K562 (cell line): ENCODE measurements around the gene S1PR1. TPM values are rescaled to one million over a fixed set of nuclear protein-coding genes. Genes with fewer than 3 reads are reported as not detected.

Experiments
- ATAC-seq: fragments of 200-7000 bp; cut with Tn5 transposase; 3 replicates; pipeline ENCODE4 v1.9.1; 2020; ENCODE audit warnings: moderate library complexity
- BruUV-seq: library from RNA; stranded (reverse); fragments of 400-500 nt; replicated peaks from 2 replicates; lab custom pipeline; 2021; lab: Mats Ljungman, UMichigan
- CTCF ChIA-PET: fragments of 300-600 bp; formaldehyde crosslinking; extraction: SDS; loops from one replicate; lab custom pipeline; 2021; ENCODE audit warnings: low intra/inter-chr PET ratio; lab: Yijun Ruan, JAX
- POLR2A ChIA-PET: fragments of 300-600, 350-650 bp; sonication (Branson Sonifier 250); formaldehyde crosslinking; extraction: SDS; loops from one replicate; lab custom pipeline; 2021; ENCODE audit warnings: antibody characterized with exemption, inconsistent platforms; lab: Yijun Ruan, JAX
- DNase-seq, 4 experiments: peaks; one replicate each; pipeline versions ENCODE4 v3.0.0 to v3.0.0-alpha.2; 2011 to 2018; ENCODE audit warnings: low spot score in 3 of 4, mixed read lengths in 3 of 4; ENCODE audit errors: extremely low read depth in 1 of 4
- FAIRE-seq: peaks from 2 replicates; lab custom pipeline; 2011; peaks lifted over from hg19 to GRCh38; lab: Jason Lieb, UNC
- H2AFZ ChIP-seq: 2 replicates; pipeline ENCODE4 v1.6.0; 2011; ENCODE audit warnings: low read depth, low read length, control low read depth, inconsistent platforms
- H3K27ac ChIP-seq: fragments of 200-600 bp; 3 replicates; pipeline ENCODE4 v1.8.0; 2011; ENCODE audit warnings: low read depth, mild to moderate bottlenecking, control low read depth, inconsistent platforms, low read length, moderate library complexity, mixed read lengths; ENCODE audit errors: extremely low read depth
- H3K27me3 ChIP-seq, 2 experiments: fragments of 300-600 bp in 1 of 2; 2 replicates in 1 of 2; 3 replicates in 1 of 2; pipeline versions ENCODE4 v1.6.0 to v1.8.0; 2011; ENCODE audit warnings: inconsistent platforms in 2 of 2, low read length in 2 of 2, mild to moderate bottlenecking in 1 of 2, mixed read lengths in 1 of 2, moderate library complexity in 1 of 2; ENCODE audit not compliant: control insufficient read depth in 2 of 2, insufficient read depth in 2 of 2
- H3K36me3 ChIP-seq: fragments of 300-600 bp; 3 replicates; pipeline ENCODE4 v1.8.0; 2011; ENCODE audit warnings: mild to moderate bottlenecking, low read length, inconsistent platforms; ENCODE audit not compliant: control insufficient read depth, insufficient read depth
- H3K4me1 ChIP-seq, 2 experiments: fragments of 200-600 bp in 1 of 2; replicated peaks in 1 of 2; 2 replicates in 1 of 2; 3 replicates in 1 of 2; pipeline versions ENCODE4 v1.5.1 to v1.8.0; 2011; ENCODE audit warnings: inconsistent platforms in 2 of 2, low read length in 2 of 2, mild to moderate bottlenecking in 1 of 2, mixed read lengths in 1 of 2, moderate library complexity in 1 of 2; ENCODE audit not compliant: control insufficient read depth in 2 of 2, insufficient read depth in 2 of 2
- H3K4me2 ChIP-seq: 2 replicates; pipeline ENCODE4 v1.6.1; 2011; ENCODE audit warnings: low read length, control low read depth, inconsistent platforms, mixed read lengths; ENCODE audit not compliant: insufficient read depth
- H3K4me3 ChIP-seq: fragments of 200-600 bp; sonication (generic), shearing (Covaris generic); 2 replicates; pipeline ENCODE4 v1.5.1; 2016; ENCODE audit warnings: control low read depth, inconsistent platforms
- H3K79me2 ChIP-seq: fragments of 200-600 bp; 3 replicates; pipeline ENCODE4 v1.8.0; 2011; ENCODE audit warnings: low read length, inconsistent platforms; ENCODE audit not compliant: control insufficient read depth, insufficient read depth
- H3K9ac ChIP-seq, 2 experiments: 2 replicates each; pipeline versions ENCODE4 v1.6.0 to v1.6.1; 2011; ENCODE audit warnings: low read depth in 2 of 2, low read length in 2 of 2, control low read depth in 1 of 2, inconsistent platforms in 1 of 2, mild to moderate bottlenecking in 1 of 2, mixed read lengths in 1 of 2; ENCODE audit not compliant: insufficient read depth in 1 of 2
- H3K9me1 ChIP-seq: one replicate; pipeline ENCODE4 v1.6.0; 2011; ENCODE audit warnings: inconsistent platforms, mild to moderate bottlenecking, low read length, moderate library complexity; ENCODE audit not compliant: control insufficient read depth, insufficient read depth
- H3K9me3 ChIP-seq: replicated peaks from 2 replicates; pipeline ENCODE4 v1.5.1; 2011; ENCODE audit warnings: low read depth, low read length, inconsistent platforms; ENCODE audit not compliant: control insufficient read depth, insufficient read depth
- H4K20me1 ChIP-seq: replicated peaks from 2 replicates; pipeline ENCODE4 v1.6.1; 2011; ENCODE audit warnings: low read length, inconsistent platforms, mixed read lengths; ENCODE audit not compliant: control insufficient read depth, insufficient read depth
- CBFA2T3 ChIP-seq: fragments of 450-650 bp; IDR thresholded peaks from 2 replicates; pipeline ENCODE4 v1.6.1; 2017
- CBX2 ChIP-seq: fragments of 200-600 bp; sonication (generic); IDR thresholded peaks from one replicate; pipeline ENCODE4 v1.6.1; 2012; ENCODE audit warnings: mild to moderate bottlenecking, low read length, inconsistent platforms; ENCODE audit not compliant: insufficient read depth, poor library complexity, severe bottlenecking
- CUX1 ChIP-seq: fragments of 200-800 bp; sonication (Bioruptor generic); IDR thresholded peaks from 2 replicates; pipeline ENCODE4 v1.6.1; 2016; ENCODE audit warnings: missing genetic modification characterization, missing compliant biosample characterization
- HMBOX1 ChIP-seq: sonication (generic); IDR thresholded peaks from 2 replicates; pipeline ENCODE4 v1.6.1; 2016
- TRIM28 ChIP-seq: fragments of 450-650 bp; IDR thresholded peaks from 2 replicates; pipeline ENCODE4 v1.6.1; 2017
- ZBTB43 ChIP-seq: sonication (generic); formaldehyde crosslinking; IDR thresholded peaks from 2 replicates; pipeline ENCODE4 v1.8.0; 2023; ENCODE audit warnings: mild to moderate bottlenecking, missing genetic modification reagents
- WGBS: fragments of 100-300 bp; shearing (Covaris generic); methylation state at CpG from one replicate; pipeline ENCODE4 v1.1.6; 2016; ENCODE audit warnings: low coverage, mixed read lengths; ENCODE audit not compliant: insufficient coverage; ENCODE audit errors: missing lambda C conversion rate; 5-methylcytosine and 5-hydroxymethylcytosine counted together
- in situ Hi-C: fragments of 300-500 bp; cut with MboI; formaldehyde crosslinking; loops from 4 replicates; pipeline ENCODE4 v1.15.0; 2018; ENCODE audit warnings: inconsistent platforms, mixed read lengths
- intact Hi-C: fragments of 100-400 bp; cut with micrococcal nuclease; formaldehyde crosslinking; loops from 2 replicates; pipeline ENCODE4 v1.14.2; 2022
- polyA plus RNA-seq, 8 experiments: library from polyadenylated mRNA; depleted of rRNA in 4 of 8; stranded (reverse) in 5 of 8; unstranded in 3 of 8; fragments of >200 nt; fragmentation: Nextera tagmentation in 2 of 8; fragmentation: Illumina TruSeq in 1 of 8; extraction: Ambion mirVana in 2 of 8; extraction: Trizol in 1 of 8; gene quantifications; 2 replicates each; pipeline versions ENCODE4 v1.2.1 to v1.2.3, GENCODE V29; 2011 to 2014; ENCODE audit warnings: inconsistent platforms in 1 of 8, missing spikeins in 1 of 8
- total RNA-seq, 7 experiments: library from RNA; depleted of rRNA in 6 of 7; stranded (reverse); fragments of >200 nt in 6 of 7; fragmentation: Illumina TruSeq in 2 of 7; extraction: Trizol in 2 of 7; gene quantifications; 2 replicates each; pipeline versions ENCODE4 v1.2.1 to v1.2.3, GENCODE V29; 2011 to 2021; ENCODE audit warnings: low replicate concordance in 1 of 7

Gene S1PR1
- total and polyA plus RNA-seq, 9 of the 15 experiments (the other 6 are each of a cell fraction or from before 2014, with no cell fraction given), result 0.22 to 1.2 (median 0.43) TPM

- Histone ChIP-seq H3K27me3 (no peaks in the 10 kb centered on the region; a peak in 1 of 5 replicates), H2AFZ (0 out of 2 replicates have a peak overlapping the region, but pooled peaks have one; percentile 36), H3K4me3 (no peak overlapping the region), H3K9me1 (no peaks in the 10 kb centered on the region), H3K4me1 (peaks cover 4 to 21% of the 10 kb centered on the region in 2 experiments), H3K79me2 (no peaks in the 10 kb centered on the region), H3K4me2 (no peak overlapping the region), H3K9me3 (no peaks in the 10 kb centered on the region), H3K27ac (no peak overlapping the region), H3K9ac (no peak overlapping the region), H4K20me1 (no peaks in the 10 kb centered on the region), H3K36me3 (no peaks in the 10 kb centered on the region)
- intact Hi-C loops (no loop called here), in situ Hi-C loops (no loop called here)
- DNase-seq (no peak), ATAC-seq (no peak), FAIRE-seq (no peak)
- ChIA-PET CTCF (interaction anchor here (1.0 kb wide), 1 partner anchor 10 kb away, joined by 3 read pairs; no protein-coding TSS in a partner anchor), POLR2A (interaction anchor here (0.9 to 1.2 kb wide), 3 partner anchors 10 to 17 kb away, joined by 3 to 4 read pairs (median 3); no protein-coding TSS in a partner anchor)
- no TSS peak for BruUV-seq
- 0 out of 2 replicates have a peak, but pooled peaks have one; percentile 8 for TF ChIP-seq CBFA2T3
- no peak for TF ChIP-seq CBX2
- no peak for TF ChIP-seq TRIM28
- 21% methylated on average over 4 of the region's 4 CpGs for WGBS
These were observed 41.4 kb downstream of the S1PR1 start for GRCh38 chr1:101278238-101278637.

GRCh38 chr1:101278845-101279244, 42.0 kb downstream of the S1PR1 start:
- WGBS, result 0% methylated on average over 3 of the region's 3 CpGs
- POLR2A ChIA-PET, result interaction anchor here (0.9 to 1.2 kb wide), 3 partner anchors 9 to 17 kb away, joined by 3 to 4 read pairs (median 3); no protein-coding TSS in a partner anchor
- in situ Hi-C loops, result no loop called here
- Histone ChIP-seq H3K9me1 (no peaks in the 10 kb centered on the region), H3K4me3 (no peak overlapping the region), H3K9ac (no peak overlapping the region), H3K9me3 (no peaks in the 10 kb centered on the region), H3K4me1 (peaks cover 6 to 27% of the 10 kb centered on the region in 2 experiments), H3K36me3 (no peaks in the 10 kb centered on the region), H3K79me2 (no peaks in the 10 kb centered on the region), H3K4me2 (no peak overlapping the region)
- no TSS peak for BruUV-seq
- peak; percentile 68 for FAIRE-seq
- TF ChIP-seq HMBOX1 (peak; percentile 54), CUX1 (CRISPR knock-in tag) (no peak), ZBTB43 (CRISPR knock-in tag) (no peak)
- TF ChIP-seq, all 486 proteins: peak for 1
- intact Hi-C loops, result no loop called here
- H3K27me3 ChIP-seq, result no peaks in the 10 kb centered on the region; a peak in 1 of 5 replicates
- H3K27ac ChIP-seq, result no peak overlapping the region
- DNase-seq (no peak), ATAC-seq (no peak)
- CTCF ChIA-PET, result no interaction called here
- peak overlapping the region; percentile 36 for H2AFZ ChIP-seq
- H4K20me1 ChIP-seq, result 0 out of 2 replicates have a peak, but pooled peaks cover 3% of the 10 kb centered on the region
